Spleen (tissue), 7 donors: ENCODE results near the gene GABBR2.

Source experiments
- CTCF ChIP-seq, 11 experiments: fragments of 200-600 bp in 7 of 11; fragments of 450-650 bp in 4 of 11; sonication (generic) in 4 of 11; IDR thresholded peaks in 8 of 11; conservative IDR thresholded peaks in 3 of 11; 1 replicate in 7 of 11; 2 replicates in 4 of 11; pipeline versions ENCODE4 v1.4.0 to v1.8.0; 2016 to 2021; ENCODE audit warnings: antibody characterized with exemption in 11 of 11, inconsistent platforms in 4 of 11, mild to moderate bottlenecking in 1 of 11
- POLR2A ChIP-seq, 3 donors: fragments of 450-650 bp; IDR thresholded peaks; one replicate each; pipeline ENCODE4 v1.5.1; 2017; ENCODE audit warnings: antibody characterized with exemption in 3 of 3, mild to moderate bottlenecking in 1 of 3
- POLR2AphosphoS5 ChIP-seq, 3 donors: sonication (generic); formaldehyde crosslinking; IDR thresholded peaks; one replicate each; pipeline ENCODE4 v1.5.1; 2017; ENCODE audit warnings: antibody characterized with exemption in 3 of 3
- donor health status: DM: no; HTN: no; CAD: no; lungs with moderate emphysema.
- donor health status: DM: no; HTN: no; CAD: no.
- donor health status: DM: no; HTN: no; CAD: no.

GRCh38 chr9:98708933-98709911 lies at the start of gene GABBR2:
- no peak for TF ChIP-seq CTCF (IDR thresholded peaks at IDR 0.05 in 8 of 11, conservative IDR thresholded peaks at IDR 0.05 in 3 of 11)
- TF ChIP-seq POLR2AphosphoS5 (IDR thresholded peaks at IDR 0.05), result no peak
- no peak for TF ChIP-seq POLR2A (IDR thresholded peaks at IDR 0.05)
